ENCODE data around the gene SRSF1.
"Not testable (repeated sequence)": the region's sequence is repeated elsewhere in the genome, so short reads cannot be mapped to it uniquely, and the experiment has no call there.

The SRSF1 gene

DNA sequence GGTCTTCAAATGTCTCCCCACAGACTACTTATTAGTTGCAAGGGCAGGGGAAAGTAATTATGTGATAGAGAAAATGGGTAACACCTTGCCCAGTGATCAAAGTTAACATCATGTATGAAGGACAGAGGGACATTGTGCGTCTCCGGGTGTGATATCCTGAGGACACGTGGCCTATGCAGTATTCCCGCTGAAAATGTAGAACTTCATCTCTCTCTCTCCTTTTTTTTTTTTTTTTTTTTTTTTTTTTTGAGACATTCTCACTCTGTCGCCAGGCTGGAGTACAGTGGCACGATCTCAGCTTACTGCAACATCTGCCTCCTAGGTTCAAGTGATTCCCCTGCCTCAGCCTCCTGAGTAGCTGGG is 43.9 kb downstream of the SRSF1 start:
- no peak for DNase-seq

DNA sequence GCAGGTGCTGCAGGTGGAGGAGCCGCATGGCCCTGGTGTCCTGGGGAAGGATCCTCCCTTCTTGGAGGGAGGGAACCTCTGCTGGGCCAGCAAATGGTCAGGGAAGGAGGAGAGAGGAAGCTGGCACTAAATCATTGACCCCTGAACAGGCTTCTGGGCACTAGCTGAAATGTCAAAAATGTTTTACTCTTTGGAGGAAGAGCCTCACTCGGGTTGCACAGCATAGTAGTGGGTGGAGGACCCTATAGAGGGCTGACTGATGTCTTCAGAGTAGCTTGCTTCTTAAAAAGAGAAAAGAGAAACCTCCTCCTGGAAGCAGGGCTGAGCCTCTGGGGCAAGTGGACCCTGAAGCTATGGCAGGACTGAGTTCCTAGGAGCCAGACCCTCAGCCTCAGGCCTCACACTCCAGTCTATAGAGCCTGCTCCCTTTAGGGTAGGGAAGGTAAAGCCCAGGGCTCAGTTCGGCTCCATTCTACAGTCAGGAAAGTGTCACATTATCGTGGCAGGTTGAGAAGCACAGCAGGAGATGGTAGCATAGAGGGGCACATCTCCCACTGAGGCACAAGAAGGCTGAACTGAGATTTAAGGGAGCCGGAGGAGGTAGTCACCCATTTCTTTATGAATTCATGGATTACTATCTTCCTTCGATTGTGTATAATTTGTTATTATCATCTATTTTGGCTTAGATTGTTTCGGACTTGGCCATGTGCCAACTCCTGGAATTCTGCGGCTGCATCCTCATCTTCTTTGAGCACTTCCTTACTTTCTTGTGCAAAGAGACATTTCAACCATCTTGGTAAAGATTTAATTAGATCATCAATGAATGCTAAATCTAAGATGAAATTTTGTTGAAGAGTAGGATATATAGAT is 44.5 kb downstream of the SRSF1 start:
- peak; percentile 3 for DNase-seq

GRCh38 chr17:57959929-57960328 is 47.1 kb downstream of the SRSF1 start:
- DNase-seq: no peak

DNA sequence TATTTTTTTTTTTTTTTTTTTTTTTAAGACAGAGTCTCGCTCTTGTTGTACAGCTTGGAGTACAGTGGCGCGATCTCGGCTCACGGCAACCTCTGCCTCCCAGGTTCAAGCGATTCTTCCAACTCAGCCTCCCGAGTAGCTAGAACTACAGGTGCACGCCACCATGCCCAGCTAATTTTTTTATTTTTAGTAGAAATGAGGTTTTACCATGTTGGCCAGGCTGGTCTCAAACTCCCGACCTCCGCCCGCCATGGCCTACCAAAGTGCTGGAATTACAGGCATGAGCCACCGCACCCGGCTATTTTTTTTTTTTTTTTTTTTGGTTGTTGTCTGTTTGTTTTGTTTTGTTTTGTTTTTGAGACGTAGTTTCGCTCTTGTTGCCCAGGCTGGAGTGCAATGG is 48.7 kb downstream of the SRSF1 start:
- DNase-seq: not testable (repeated sequence)

GRCh38 chr17:57957886-57958285 is 49.2 kb downstream of the SRSF1 start:
- no peak for DNase-seq

GRCh38 chr17:57957120-57957850 is 49.8 kb downstream of the SRSF1 start:
- DNase-seq: no peak

GRCh38 chr17:57956291-57957119 is 50.5 kb downstream of the SRSF1 start:
- no peak for DNase-seq

- peak; percentile 77 for DNase-seq
Measured at GRCh38 chr17:57955183-57955931, 51.7 kb downstream of the SRSF1 start, which contains the start of gene CUEDC1. CUEDC1 (minus strand) TSS chr17:57955412; CDS start chr17:57885564, 69,848 bp downstream.

DNA sequence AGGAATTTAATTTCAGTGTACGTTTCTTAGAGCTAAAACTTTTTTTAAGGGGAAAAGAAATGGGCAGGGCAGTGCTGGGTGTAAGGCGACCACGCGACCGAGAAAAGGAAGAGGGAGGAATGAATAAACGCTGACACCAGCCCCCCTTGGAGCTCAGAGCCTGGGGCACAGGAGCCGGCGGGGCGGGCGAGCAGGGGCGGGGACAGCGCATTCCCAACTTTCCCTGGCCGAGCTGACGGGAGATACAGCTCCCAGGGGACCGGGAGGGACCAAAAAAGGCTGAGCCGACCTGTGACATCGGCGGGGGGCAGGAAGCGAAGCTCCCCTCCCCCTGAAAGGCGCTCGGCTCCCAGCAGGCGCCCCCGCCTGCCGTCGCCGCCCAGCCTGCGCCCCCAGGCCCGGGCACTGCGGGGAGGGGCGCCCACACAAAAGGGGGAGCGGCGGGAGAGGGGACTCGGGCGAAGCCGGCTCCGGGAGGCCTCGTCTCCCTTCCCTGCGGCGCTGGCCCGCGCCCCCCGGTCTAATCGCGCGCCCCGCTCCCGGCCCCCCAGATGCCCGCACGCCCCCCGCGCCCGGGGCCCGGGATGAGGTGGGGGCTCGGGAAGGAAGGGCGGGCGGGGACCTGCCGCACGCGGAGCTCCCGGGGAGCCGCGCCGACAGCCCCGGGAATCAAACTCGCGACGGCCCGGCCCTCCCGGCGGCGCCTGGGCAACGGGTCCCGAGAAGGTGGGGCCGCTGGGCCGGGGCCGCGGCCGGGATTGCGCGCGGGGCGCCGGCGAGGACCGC is 52.5 kb downstream of the SRSF1 start:
- DNase-seq: peak; percentile 12

- DNase-seq: no peak
Measured at GRCh38 chr17:57953705-57954396, 53.2 kb downstream of the SRSF1 start.
